Measurements from ENCODE around the gene PGAP3. TPM values are rescaled to one million over a fixed set of nuclear protein-coding genes. Genes with fewer than 3 reads are reported as not detected.

Gene PGAP3
- total RNA-seq, 1 donor from 2014 or later = 12.2 TPM

DNA sequence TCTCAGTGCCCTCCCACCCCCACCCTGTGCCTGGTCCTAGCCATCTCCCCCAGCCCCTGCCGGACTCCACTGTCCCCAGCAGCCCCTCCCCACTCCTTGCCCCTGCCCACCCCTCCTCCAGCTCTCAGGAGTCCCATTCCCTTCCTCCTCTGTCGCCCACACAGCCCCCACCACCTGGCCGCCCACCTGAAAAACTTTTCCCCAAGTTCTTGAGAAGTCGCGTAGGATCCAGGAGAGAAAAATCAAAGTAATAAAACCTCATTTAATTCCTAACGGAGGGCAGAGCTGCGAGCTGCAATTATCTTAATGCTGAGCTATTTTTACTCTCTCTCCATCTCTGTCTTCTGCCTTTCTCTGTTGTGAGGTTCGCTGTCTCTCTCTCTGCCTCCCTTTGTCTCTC, 63.5 kb downstream of the PGAP3 start:
- Mint-ChIP-seq H3K27me3 (ENCODE audit: low read depth, unreplicated experiment) (peaks cover 77% of the 10 kb centered on the region), H3K4me1 (ENCODE audit: low read depth, unreplicated experiment) (no peaks in the 10 kb centered on the region), H3K4me3 (ENCODE audit: unreplicated experiment) (no peak overlapping the region), H3K27ac (ENCODE audit: unreplicated experiment) (no peak overlapping the region), H3K9me3 (ENCODE audit: unreplicated experiment) (no peaks in the 10 kb centered on the region), H3K36me3 (ENCODE audit: low read depth, unreplicated experiment) (no peaks in the 10 kb centered on the region)
- H3K9ac ChIP-seq (ENCODE audit: low read length) = no peak overlapping the region
- FAIRE-seq (no peak), DNase-seq (ENCODE audit: low read depth) (no peak)
- no peak for TF ChIP-seq EZH2 (IDR thresholded peaks at IDR 0.05; ENCODE audit: insufficient read depth, low read length)
- TF ChIP-seq, protein P1, sequence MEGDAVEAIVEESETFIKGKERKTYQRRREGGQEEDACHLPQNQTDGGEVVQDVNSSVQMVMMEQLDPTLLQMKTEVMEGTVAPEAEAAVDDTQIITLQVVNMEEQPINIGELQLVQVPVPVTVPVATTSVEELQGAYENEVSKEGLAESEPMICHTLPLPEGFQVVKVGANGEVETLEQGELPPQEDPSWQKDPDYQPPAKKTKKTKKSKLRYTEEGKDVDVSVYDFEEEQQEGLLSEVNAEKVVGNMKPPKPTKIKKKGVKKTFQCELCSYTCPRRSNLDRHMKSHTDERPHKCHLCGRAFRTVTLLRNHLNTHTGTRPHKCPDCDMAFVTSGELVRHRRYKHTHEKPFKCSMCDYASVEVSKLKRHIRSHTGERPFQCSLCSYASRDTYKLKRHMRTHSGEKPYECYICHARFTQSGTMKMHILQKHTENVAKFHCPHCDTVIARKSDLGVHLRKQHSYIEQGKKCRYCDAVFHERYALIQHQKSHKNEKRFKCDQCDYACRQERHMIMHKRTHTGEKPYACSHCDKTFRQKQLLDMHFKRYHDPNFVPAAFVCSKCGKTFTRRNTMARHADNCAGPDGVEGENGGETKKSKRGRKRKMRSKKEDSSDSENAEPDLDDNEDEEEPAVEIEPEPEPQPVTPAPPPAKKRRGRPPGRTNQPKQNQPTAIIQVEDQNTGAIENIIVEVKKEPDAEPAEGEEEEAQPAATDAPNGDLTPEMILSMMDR (IDR thresholded peaks at IDR 0.05; ENCODE audit: insufficient read depth, low read depth, low read length) = no peak
- no peaks in the 10 kb centered on the region for H4K20me1 ChIP-seq (ENCODE audit: insufficient read depth, low read length)
- H3K9me3 ChIP-seq (ENCODE audit: insufficient read depth, low read depth, low read length) = no peaks in the 10 kb centered on the region
- no peaks in the 10 kb centered on the region for H3K36me3 ChIP-seq (ENCODE audit: insufficient read depth, low read length)
- no peak overlapping the region for H2AFZ ChIP-seq (ENCODE audit: low read depth, low read length)
- no peak overlapping the region for H3K4me3 ChIP-seq (ENCODE audit: insufficient read depth, low read depth, low read length)
- H3K27me3 ChIP-seq (ENCODE audit: insufficient read depth, low read length) = peaks cover 50% of the 10 kb centered on the region
- H3K79me2 ChIP-seq (ENCODE audit: insufficient read depth, low read length) = no peaks in the 10 kb centered on the region
- H3K4me2 ChIP-seq (ENCODE audit: low read length) = no peak overlapping the region
- peaks cover 8% of the 10 kb centered on the region for H3K4me1 ChIP-seq (ENCODE audit: insufficient read depth, low read length)
- no peak overlapping the region for H3K27ac ChIP-seq (ENCODE audit: low read depth, low read length)

DNA sequence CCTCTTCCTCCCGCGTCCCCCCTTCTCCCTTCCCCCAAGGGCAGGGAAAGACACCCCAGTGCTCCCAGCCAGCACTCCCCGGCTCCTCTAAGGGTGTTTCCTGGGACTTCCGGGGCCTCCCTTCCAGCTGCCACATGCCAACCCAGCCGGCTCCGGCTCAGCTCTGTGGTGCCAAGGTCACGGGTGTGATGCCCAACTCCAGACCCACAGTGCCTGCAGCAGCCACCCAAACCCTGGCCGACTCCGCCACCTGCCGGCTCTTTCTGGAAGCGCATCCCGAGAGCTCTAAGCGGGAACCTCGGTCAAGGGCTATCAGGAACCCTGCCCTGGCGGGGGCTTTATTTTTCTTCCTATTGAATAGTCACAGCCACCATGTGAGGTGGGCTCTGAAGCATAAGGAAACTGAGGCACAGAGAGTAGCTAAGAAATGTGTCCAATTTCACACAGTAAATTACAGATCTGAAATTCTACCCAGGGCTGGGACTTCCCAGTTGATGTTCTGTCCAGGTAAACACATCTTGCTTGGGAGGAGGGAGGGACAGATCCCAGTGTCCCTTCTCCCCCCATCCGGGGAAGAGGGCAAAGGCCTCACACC, 64.4 kb downstream of the PGAP3 start:
- H3K27me3 Mint-ChIP-seq (ENCODE audit: low read depth, unreplicated experiment) = peaks cover 77% of the 10 kb centered on the region
- H3K4me2 ChIP-seq (ENCODE audit: low read length) = no peak overlapping the region

More for the DNA sequence above, 64.4 kb downstream of the PGAP3 start:
- Mint-ChIP-seq H3K9me3 (ENCODE audit: unreplicated experiment) (no peaks in the 10 kb centered on the region), H3K27ac (ENCODE audit: unreplicated experiment) (no peak overlapping the region), H3K36me3 (ENCODE audit: low read depth, unreplicated experiment) (no peaks in the 10 kb centered on the region), H3K4me1 (ENCODE audit: low read depth, unreplicated experiment) (no peaks in the 10 kb centered on the region), H3K4me3 (ENCODE audit: unreplicated experiment) (no peak overlapping the region)
- Histone ChIP-seq H3K27ac (ENCODE audit: low read depth, low read length) (no peak overlapping the region), H3K4me1 (ENCODE audit: insufficient read depth, low read length) (peaks cover 10% of the 10 kb centered on the region), H3K27me3 (ENCODE audit: insufficient read depth, low read length) (peaks cover 42% of the 10 kb centered on the region), H3K9ac (ENCODE audit: low read length) (no peak overlapping the region), H3K9me3 (ENCODE audit: insufficient read depth, low read depth, low read length) (no peaks in the 10 kb centered on the region), H3K4me3 (ENCODE audit: insufficient read depth, low read depth, low read length) (no peak overlapping the region), H3K79me2 (ENCODE audit: insufficient read depth, low read length) (no peaks in the 10 kb centered on the region), H3K36me3 (ENCODE audit: insufficient read depth, low read length) (no peaks in the 10 kb centered on the region), H4K20me1 (ENCODE audit: insufficient read depth, low read length) (no peaks in the 10 kb centered on the region), H2AFZ (ENCODE audit: low read depth, low read length) (no peak overlapping the region)
- DNase-seq (ENCODE audit: low read depth) (no peak), FAIRE-seq (no peak)
- TF ChIP-seq, protein P1 (IDR thresholded peaks at IDR 0.05; ENCODE audit: insufficient read depth, low read depth, low read length) = peak; percentile 68
- no peak for TF ChIP-seq EZH2 (IDR thresholded peaks at IDR 0.05; ENCODE audit: insufficient read depth, low read length)
